Measurements from ENCODE around the gene GALNT15. TPM values are rescaled to one million over a fixed set of nuclear protein-coding genes. Genes with fewer than 3 reads are reported as not detected.

GALNT15 gene
- total and polyA plus RNA-seq, 2 donors (not counting 1 experiment from before 2014, with no cell fraction given), result not detected

- Mint-ChIP-seq H3K9me3 (ENCODE audit: insufficient read depth) (no peaks in the 10 kb centered on the region), H3K27me3 (peaks cover 3% of the 10 kb centered on the region), H3K4me1 (no peaks in the 10 kb centered on the region), H3K27ac (no peak overlapping the region), H3K4me3 (no peak overlapping the region)
- H3K79me2 ChIP-seq (ENCODE audit: control insufficient read depth, insufficient read depth, low read length), result no peaks in the 10 kb centered on the region
- ChIA-PET CTCF (no interaction called here), POLR2A (no interaction called here)
- DNase-seq, result no peak
- H3K9me3 ChIP-seq (ENCODE audit: control extremely low read depth in 1 of 3, control insufficient read depth in 2 of 3, insufficient read depth in 1 of 3, low read length in 2 of 3), result no peaks in the 10 kb centered on the region
- no CpG with 5 or more reads among the region's 4 CpGs for WGBS (ENCODE audit: insufficient coverage)
- intact Hi-C loops (cut with micrococcal nuclease), result no loop called here
- no peaks in the 10 kb centered on the region for H4K20me1 ChIP-seq (ENCODE audit: control insufficient read depth, insufficient read depth, low read length, poor library complexity, severe bottlenecking)
- no peaks in the 10 kb centered on the region for H3K27me3 ChIP-seq (replicated peaks in 1 of 4; ENCODE audit: control extremely low read depth in 1 of 4, control insufficient read depth in 3 of 4, insufficient read depth in 4 of 4, low read length in 3 of 4)
- H3K4me2 ChIP-seq (replicated peaks; ENCODE audit: low read depth, low read length, poor library complexity, severe bottlenecking), result no peak overlapping the region
- H2AFZ ChIP-seq (ENCODE audit: insufficient read depth, low read depth, low read length, poor library complexity, severe bottlenecking), result no peak overlapping the region
- no peaks in the 10 kb centered on the region for H3K4me1 ChIP-seq (ENCODE audit: control insufficient read depth in 2 of 2, insufficient read depth in 2 of 2, low read length in 2 of 2)
- no peak for ATAC-seq (ENCODE audit: low read depth)
- no peak overlapping the region for H3K27ac ChIP-seq (ENCODE audit: low read length in 2 of 2)
- H3K4me3 ChIP-seq (ENCODE audit: control extremely low read depth in 1 of 5, extremely low read depth in 1 of 5, insufficient read depth in 1 of 5, low read depth in 2 of 5, low read length in 4 of 5), result no peak overlapping the region
- TF ChIP-seq EZH2 (IDR thresholded peaks at IDR 0.05; ENCODE audit: borderline replicate concordance, insufficient read depth, low read depth, low read length, poor library complexity, severe bottlenecking), result no peak
- TF ChIP-seq, protein P1, sequence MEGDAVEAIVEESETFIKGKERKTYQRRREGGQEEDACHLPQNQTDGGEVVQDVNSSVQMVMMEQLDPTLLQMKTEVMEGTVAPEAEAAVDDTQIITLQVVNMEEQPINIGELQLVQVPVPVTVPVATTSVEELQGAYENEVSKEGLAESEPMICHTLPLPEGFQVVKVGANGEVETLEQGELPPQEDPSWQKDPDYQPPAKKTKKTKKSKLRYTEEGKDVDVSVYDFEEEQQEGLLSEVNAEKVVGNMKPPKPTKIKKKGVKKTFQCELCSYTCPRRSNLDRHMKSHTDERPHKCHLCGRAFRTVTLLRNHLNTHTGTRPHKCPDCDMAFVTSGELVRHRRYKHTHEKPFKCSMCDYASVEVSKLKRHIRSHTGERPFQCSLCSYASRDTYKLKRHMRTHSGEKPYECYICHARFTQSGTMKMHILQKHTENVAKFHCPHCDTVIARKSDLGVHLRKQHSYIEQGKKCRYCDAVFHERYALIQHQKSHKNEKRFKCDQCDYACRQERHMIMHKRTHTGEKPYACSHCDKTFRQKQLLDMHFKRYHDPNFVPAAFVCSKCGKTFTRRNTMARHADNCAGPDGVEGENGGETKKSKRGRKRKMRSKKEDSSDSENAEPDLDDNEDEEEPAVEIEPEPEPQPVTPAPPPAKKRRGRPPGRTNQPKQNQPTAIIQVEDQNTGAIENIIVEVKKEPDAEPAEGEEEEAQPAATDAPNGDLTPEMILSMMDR (IDR thresholded peaks at IDR 0.05), result no peak
- H3K36me3 ChIP-seq (replicated peaks in 1 of 2; ENCODE audit: control extremely low read depth in 1 of 2, control insufficient read depth in 1 of 2, extremely low read depth in 1 of 2, insufficient read depth in 2 of 2, low read length in 1 of 2), result no peaks in the 10 kb centered on the region
- H3K9ac ChIP-seq (ENCODE audit: low read length), result no peak overlapping the region
These were observed 23.9 kb downstream of the GALNT15 start for GRCh38 chr3:16198427-16198826.

GRCh38 chr3:16199769-16200168 lies 25.3 kb downstream of the GALNT15 start:
- intact Hi-C loops (cut with micrococcal nuclease), result no loop called here
- Histone ChIP-seq H2AFZ (ENCODE audit: insufficient read depth, low read depth, low read length, poor library complexity, severe bottlenecking) (no peak overlapping the region), H3K9ac (ENCODE audit: low read length) (no peak overlapping the region), H3K36me3 (replicated peaks in 1 of 2; ENCODE audit: control extremely low read depth in 1 of 2, control insufficient read depth in 1 of 2, extremely low read depth in 1 of 2, insufficient read depth in 2 of 2, low read length in 1 of 2) (no peaks in the 10 kb centered on the region), H3K9me3 (ENCODE audit: control extremely low read depth in 1 of 3, control insufficient read depth in 2 of 3, insufficient read depth in 1 of 3, low read length in 2 of 3) (no peaks in the 10 kb centered on the region), H3K4me1 (ENCODE audit: control insufficient read depth in 2 of 2, insufficient read depth in 2 of 2, low read length in 2 of 2) (no peaks in the 10 kb centered on the region), H3K27me3 (replicated peaks in 1 of 4; ENCODE audit: control extremely low read depth in 1 of 4, control insufficient read depth in 3 of 4, insufficient read depth in 4 of 4, low read length in 3 of 4) (peaks cover 0 to 3% (median 1%) of the 10 kb centered on the region in 4 experiments), H3K27ac (ENCODE audit: low read length in 2 of 2) (no peak overlapping the region), H3K4me2 (replicated peaks; ENCODE audit: low read depth, low read length, poor library complexity, severe bottlenecking) (no peak overlapping the region), H3K4me3 (ENCODE audit: control extremely low read depth in 1 of 5, extremely low read depth in 1 of 5, insufficient read depth in 1 of 5, low read depth in 2 of 5, low read length in 4 of 5) (no peak overlapping the region), H3K79me2 (ENCODE audit: control insufficient read depth, insufficient read depth, low read length) (no peaks in the 10 kb centered on the region), H4K20me1 (ENCODE audit: control insufficient read depth, insufficient read depth, low read length, poor library complexity, severe bottlenecking) (no peaks in the 10 kb centered on the region)
- no peak for TF ChIP-seq EZH2 (IDR thresholded peaks at IDR 0.05; ENCODE audit: borderline replicate concordance, insufficient read depth, low read depth, low read length, poor library complexity, severe bottlenecking)
- TF ChIP-seq, protein P1 (IDR thresholded peaks at IDR 0.05), result no peak
- H3K4me1 Mint-ChIP-seq, result no peaks in the 10 kb centered on the region
- no peak for DNase-seq
- no peak overlapping the region for H3K4me3 Mint-ChIP-seq
- no peak for ATAC-seq (ENCODE audit: low read depth)
- 0% methylated on average over 1 of the region's 2 CpGs for WGBS (ENCODE audit: insufficient coverage)
- POLR2A ChIA-PET, result no interaction called here
- H3K27me3 Mint-ChIP-seq, result peaks cover 3% of the 10 kb centered on the region
- H3K9me3 Mint-ChIP-seq (ENCODE audit: insufficient read depth), result no peaks in the 10 kb centered on the region
- H3K27ac Mint-ChIP-seq, result no peak overlapping the region
- CTCF ChIA-PET, result interaction anchor here (0.6 kb wide), 1 partner anchor 68 kb away, joined by 3 read pairs; no protein-coding TSS in a partner anchor

Data from B cell (primary cell).